H1 (cell line): ENCODE measurements around the gene UBQLN1. TPM values are rescaled to one million over a fixed set of nuclear protein-coding genes. Genes with fewer than 3 reads are reported as not detected.

Experiments
- ASH2L ChIP-seq: fragments of 200-600, 300-600 bp; sonication (generic); IDR thresholded peaks from one replicate; pipeline ENCODE4 v1.7.1; 2017; ENCODE audit warnings: low read length
- CBX8 ChIP-seq: fragments of 300-800, 300-1000 bp; sonication (generic); IDR thresholded peaks from 2 replicates; pipeline ENCODE4 v1.7.1; 2016; ENCODE audit warnings: low read depth, low read length, borderline replicate concordance
- GTF2F1 ChIP-seq: IDR thresholded peaks from 2 replicates; pipeline ENCODE4 v1.6.1; 2012; ENCODE audit warnings: low read depth, low read length, improper control_type of control experiment, borderline replicate concordance
- KDM5A ChIP-seq: fragments of 200-600 bp; IDR thresholded peaks from 2 replicates; pipeline ENCODE4 v1.7.1; 2012; ENCODE audit warnings: mild to moderate bottlenecking, low read length, inconsistent platforms, mixed read lengths
- RBBP5 ChIP-seq: IDR thresholded peaks from 2 replicates; pipeline ENCODE4 v1.7.1; 2012; ENCODE audit warnings: low read depth, mild to moderate bottlenecking, inconsistent platforms, low read length, moderate library complexity, borderline replicate concordance
- SAP30 ChIP-seq: fragments of 300-600 bp; sonication (generic); IDR thresholded peaks from 2 replicates; pipeline ENCODE4 v1.7.1; 2012; ENCODE audit warnings: low read length, moderate library complexity, mild to moderate bottlenecking, inconsistent platforms; ENCODE audit not compliant: insufficient read depth, insufficient replicate concordance
- SRF ChIP-seq: IDR thresholded peaks from 2 replicates; pipeline ENCODE4 v1.6.1; 2011; ENCODE audit warnings: mild to moderate bottlenecking, low read depth, low read length, moderate library complexity
- polyA plus RNA-seq, 7 experiments: library from polyadenylated mRNA; depleted of rRNA in 3 of 7; stranded (reverse) in 5 of 7; unstranded in 2 of 7; fragments of >200 nt in 5 of 7; fragments of 200-250 nt in 2 of 7; gene quantifications; 1 replicate in 5 of 7; 2 replicates in 1 of 7; 4 replicates in 1 of 7; pipeline versions ENCODE4 v1.2.1 to v1.2.3, GENCODE V29; 2011 to 2013; ENCODE audit warnings: missing spikeins in 2 of 7, mixed read lengths in 2 of 7
- total RNA-seq: library from RNA; stranded (reverse); fragmentation: NEBNext Ultra II Directional; extraction: Animal tissue kit (Norgen Biotek cat#: 25700); gene quantifications from 2 replicates; pipeline ENCODE4 v1.2.1, GENCODE V29; 2021

Gene UBQLN1
- total and polyA plus RNA-seq, 2 of the 8 experiments (the other 6 are each of a cell fraction or from before 2014, with no cell fraction given), result 62.4 to 105 TPM

DNA sequence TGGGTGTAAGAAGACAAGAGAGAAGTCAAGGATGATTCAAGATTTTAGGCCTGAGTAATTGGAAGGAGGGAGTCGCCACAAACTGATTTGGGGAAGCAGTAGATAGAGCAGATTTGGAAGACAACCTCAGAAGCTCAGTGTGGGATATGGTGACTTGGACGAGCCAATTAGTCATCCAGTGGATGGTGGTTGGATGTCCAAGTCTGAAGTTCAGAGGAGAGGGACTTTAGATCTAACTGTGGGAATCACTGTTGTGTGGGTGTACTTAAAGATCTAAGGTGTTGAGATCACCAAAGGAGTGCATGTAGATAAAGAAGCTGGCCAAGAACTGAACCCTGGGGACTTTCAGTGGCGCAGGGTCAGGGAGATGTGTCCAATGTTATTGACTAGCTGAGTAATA, 82.6 kb downstream of the UBQLN1 start (continued):
- no peak for TF ChIP-seq SAP30
- no peak for TF ChIP-seq GTF2F1
- no peak for TF ChIP-seq SRF
- no peak for TF ChIP-seq CBX8
- TF ChIP-seq KDM5A, result no peak
- TF ChIP-seq ASH2L, result no peak
- TF ChIP-seq RBBP5, result no peak
